Large intestine (tissue), 12 donors: ENCODE measurements around the gene KDM4B. TPM values are rescaled to one million over a fixed set of nuclear protein-coding genes. Genes with fewer than 3 reads are reported as not detected.

ENCODE experiments used
- DNase-seq, 2 donors: peaks; one replicate each; pipeline versions ENCODE4 v3.0.0 to v3.0.0-alpha.2; 2013
- H3K27ac ChIP-seq: one replicate; pipeline ENCODE4 v1.5.1; 2013; ENCODE audit warnings: low read length
- H3K27me3 ChIP-seq: 2 replicates; pipeline ENCODE4 v1.6.1; 2013; ENCODE audit warnings: low read length; ENCODE audit not compliant: control insufficient read depth, insufficient read depth
- H3K36me3 ChIP-seq: 2 replicates; pipeline ENCODE4 v1.6.1; 2013; ENCODE audit warnings: low read length; ENCODE audit not compliant: control insufficient read depth, insufficient read depth
- H3K4me1 ChIP-seq: one replicate; pipeline ENCODE4 v1.6.1; 2013; ENCODE audit warnings: low read length; ENCODE audit not compliant: control insufficient read depth, insufficient read depth
- H3K4me3 ChIP-seq: one replicate; pipeline ENCODE4 v1.5.1; 2013; ENCODE audit warnings: low read length
- H3K9me3 ChIP-seq: one replicate; pipeline ENCODE4 v1.6.1; 2013; ENCODE audit warnings: mild to moderate bottlenecking, low read depth, low read length, moderate library complexity; ENCODE audit not compliant: control insufficient read depth
- WGBS: methylation state at CpG from one replicate; pipeline ENCODE4 v1.1.5; 2013; ENCODE audit warnings: low lambda C conversion rate; ENCODE audit not compliant: insufficient coverage; 5-methylcytosine and 5-hydroxymethylcytosine counted together
- long read RNA-seq, 11 donors: transcript quantifications; one replicate each; lab custom pipeline, GENCODE V29; 2026
- polyA plus RNA-seq: library from polyadenylated mRNA; unstranded; fragments of 120-200 nt; gene quantifications from one replicate; pipeline ENCODE4 v1.2.1, GENCODE V29; 2013

Gene KDM4B
- polyA plus RNA-seq, result 13.7 TPM
- long read RNA-seq, donor 1, full-length matches to known transcripts, result 1 of 1 reads
- long read RNA-seq, donor 1, partial matches to known transcripts, result 0 of 1 reads
- long read RNA-seq, donor 1, other reads (novel, unspliced or antisense), result 0 of 1 reads
- long read RNA-seq, donor 2, result 0 reads
- long read RNA-seq, donor 3, result 0 reads
- long read RNA-seq, donor 4, result 0 reads
- long read RNA-seq, donor 5, full-length matches to known transcripts, result 2 of 2 reads
- long read RNA-seq, donor 5, partial matches to known transcripts, result 0 of 2 reads
- long read RNA-seq, donor 5, other reads (novel, unspliced or antisense), result 0 of 2 reads
- long read RNA-seq, donor 6, result 0 reads
- long read RNA-seq, donor 7, full-length matches to known transcripts, result 1 of 1 reads
- long read RNA-seq, donor 7, partial matches to known transcripts, result 0 of 1 reads
- long read RNA-seq, donor 7, other reads (novel, unspliced or antisense), result 0 of 1 reads
- long read RNA-seq, donor 8, full-length matches to known transcripts, result 5 of 5 reads
- long read RNA-seq, donor 8, partial matches to known transcripts, result 0 of 5 reads
- long read RNA-seq, donor 8, other reads (novel, unspliced or antisense), result 0 of 5 reads
- long read RNA-seq, donor 9, full-length matches to known transcripts, result 1 of 1 reads
- long read RNA-seq, donor 9, partial matches to known transcripts, result 0 of 1 reads
- long read RNA-seq, donor 9, other reads (novel, unspliced or antisense), result 0 of 1 reads
- long read RNA-seq, donor 10, full-length matches to known transcripts, result 3 of 3 reads
- long read RNA-seq, donor 10, partial matches to known transcripts, result 0 of 3 reads
- long read RNA-seq, donor 10, other reads (novel, unspliced or antisense), result 0 of 3 reads
- long read RNA-seq, donor 11, result 0 reads

DNA sequence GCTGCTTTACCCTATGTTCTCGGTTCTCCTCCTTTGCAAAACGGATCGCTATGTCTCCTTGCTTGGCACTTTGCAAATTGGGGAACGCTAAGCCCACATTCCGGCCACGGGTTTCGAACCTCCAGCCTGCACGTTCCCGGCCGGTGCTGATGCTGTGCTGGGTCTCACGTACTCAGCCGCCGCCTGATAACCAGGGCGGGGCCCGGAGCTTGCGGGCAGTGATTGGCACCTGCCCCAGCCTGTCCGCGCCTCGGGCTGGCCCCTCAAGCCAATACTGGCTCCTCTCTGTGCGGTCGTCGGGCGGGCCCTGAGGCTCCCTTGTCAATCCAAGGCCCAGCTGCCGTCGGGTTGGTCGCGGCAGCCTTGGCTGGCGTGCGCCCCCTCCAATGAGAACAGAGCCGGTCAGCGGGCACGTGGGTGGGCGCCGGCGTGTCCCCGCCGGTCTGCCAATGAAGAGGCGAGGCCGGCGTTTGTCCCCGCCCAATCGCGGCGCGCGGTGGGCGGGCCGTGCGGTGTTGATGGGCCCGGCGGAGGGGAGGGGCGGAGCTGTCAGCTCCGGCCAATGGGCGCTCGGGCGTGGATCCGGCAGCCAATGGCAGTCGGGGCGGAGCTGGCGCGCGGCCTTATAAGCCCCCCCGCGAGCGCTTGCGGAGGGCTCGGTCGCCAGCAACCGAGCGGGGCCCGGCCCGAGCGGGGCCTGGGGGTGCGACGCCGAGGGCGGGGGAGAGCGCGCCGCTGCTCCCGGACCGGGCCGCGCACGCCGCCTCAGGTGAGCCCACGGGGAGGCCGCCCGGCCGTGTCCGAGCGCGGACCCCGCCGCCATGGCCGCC is at the start of gene KDM4B:
Gene KDM4B, plus strand, starts transcription at position 652 of the 830 bp plus-strand sequence. CDS start 63,778 bp downstream, outside the sequence.
- Histone ChIP-seq H3K4me3 (peak within 1 kb of the TSS; percentile 46), H3K9me3 (no peaks in the 10 kb centered on the region), H3K27ac (peak within 1 kb of the TSS; percentile 27), H3K4me1 (peaks cover 17% of the 10 kb centered on the region), H3K36me3 (no peaks in the 10 kb centered on the region), H3K27me3 (no peaks in the 10 kb centered on the region)
- no CpG with 5 or more reads among the region's 96 CpGs for WGBS
- DNase-seq, result peak; percentile 99 to 100

DNA sequence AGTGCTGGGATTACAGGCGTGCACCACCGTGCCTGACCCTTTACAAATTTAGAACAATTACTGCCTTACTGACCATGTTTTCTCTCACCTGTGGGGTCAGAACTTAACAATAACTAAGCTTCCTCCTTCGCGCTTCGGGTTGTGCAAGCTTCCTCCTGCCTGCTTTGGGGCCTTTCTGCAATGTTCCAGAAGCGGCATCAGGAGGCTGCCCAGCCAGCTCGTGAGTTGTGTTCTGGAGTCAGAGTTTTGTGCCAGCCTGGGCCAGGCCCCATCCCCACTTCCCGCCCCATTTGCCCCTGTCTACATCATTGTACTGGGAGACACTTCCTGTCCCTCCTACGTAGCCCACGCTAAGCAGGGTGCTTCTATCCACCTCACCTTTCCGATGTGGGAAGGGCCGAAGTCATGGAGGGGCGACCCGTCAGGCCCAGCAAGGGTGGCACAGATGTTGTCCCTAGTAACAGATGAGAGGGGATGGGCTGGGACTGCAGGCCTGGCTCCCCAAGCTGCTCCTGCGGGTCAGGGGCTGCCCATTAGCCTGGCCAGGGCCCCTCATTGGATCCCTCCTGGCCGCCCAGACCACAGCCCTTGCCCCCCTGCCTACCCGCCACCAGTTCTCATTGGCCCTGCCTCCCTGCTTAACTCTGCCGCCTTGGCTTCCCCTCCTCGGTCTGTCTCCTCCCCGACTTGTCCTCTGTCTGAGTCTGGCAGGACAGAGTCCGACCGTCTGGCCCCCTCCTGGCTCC is 46.2 kb upstream of the KDM4B start:
- Histone ChIP-seq H3K27ac (no peak overlapping the region), H3K4me1 (no peaks in the 10 kb centered on the region), H3K36me3 (peaks cover 2% of the 10 kb centered on the region), H3K27me3 (no peaks in the 10 kb centered on the region), H3K9me3 (no peaks in the 10 kb centered on the region), H3K4me3 (no peak overlapping the region)
- no CpG with 5 or more reads among the region's 22 CpGs for WGBS
- no peak for DNase-seq

DNA sequence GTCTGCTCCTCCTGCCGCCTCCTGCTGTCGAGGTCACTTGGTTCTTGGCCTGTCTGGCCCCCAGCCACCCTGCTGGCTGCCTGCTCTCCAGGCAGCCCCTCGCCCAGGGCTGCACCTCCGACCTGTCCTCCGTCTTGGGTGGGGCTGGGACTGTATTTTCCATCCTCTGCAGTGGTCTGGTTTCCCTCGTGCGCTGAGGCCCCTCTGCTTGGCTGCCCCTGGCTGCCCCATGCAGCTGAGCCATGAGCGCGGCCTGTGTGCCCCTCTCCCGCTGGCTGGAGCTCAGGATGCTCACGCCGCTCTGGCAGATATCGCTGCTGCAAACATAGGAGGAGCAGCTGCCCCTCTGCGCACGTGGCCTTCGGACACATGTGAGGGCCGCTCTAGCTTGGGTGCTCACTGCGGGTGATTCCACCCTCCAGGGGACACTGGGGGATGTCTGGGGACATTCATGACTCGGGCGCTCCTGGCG is 45.6 kb upstream of the KDM4B start:
- Histone ChIP-seq H3K27ac (no peak overlapping the region), H3K4me3 (no peak overlapping the region), H3K4me1 (no peaks in the 10 kb centered on the region), H3K27me3 (no peaks in the 10 kb centered on the region), H3K9me3 (no peaks in the 10 kb centered on the region), H3K36me3 (peaks cover 2% of the 10 kb centered on the region)
- DNase-seq, result no peak
- 100% methylated on average over 2 of the region's 21 CpGs for WGBS

DNA sequence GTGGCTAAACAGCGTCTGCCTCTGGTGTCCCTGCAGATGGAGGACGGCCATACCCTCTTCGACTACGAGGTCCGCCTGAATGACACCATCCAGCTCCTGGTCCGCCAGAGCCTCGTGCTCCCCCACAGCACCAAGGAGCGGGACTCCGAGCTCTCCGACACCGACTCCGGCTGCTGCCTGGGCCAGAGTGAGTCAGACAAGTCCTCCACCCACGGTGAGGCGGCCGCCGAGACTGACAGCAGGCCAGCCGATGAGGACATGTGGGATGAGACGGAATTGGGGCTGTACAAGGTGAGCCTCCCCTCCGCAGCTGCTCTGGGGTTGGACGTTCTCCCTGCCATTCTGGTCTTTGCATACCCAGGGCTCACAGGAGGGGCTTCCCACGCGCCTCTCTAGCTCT is 39.7 kb upstream of the KDM4B start:
- no peaks in the 10 kb centered on the region for H3K27me3 ChIP-seq
- WGBS, result no CpG with 5 or more reads among the region's 22 CpGs
- no peaks in the 10 kb centered on the region for H3K4me1 ChIP-seq
- H3K27ac ChIP-seq, result no peak overlapping the region
- no peak overlapping the region for H3K4me3 ChIP-seq
- peaks cover 3% of the 10 kb centered on the region for H3K9me3 ChIP-seq
- peaks cover 15% of the 10 kb centered on the region for H3K36me3 ChIP-seq
- no peak for DNase-seq

DNA sequence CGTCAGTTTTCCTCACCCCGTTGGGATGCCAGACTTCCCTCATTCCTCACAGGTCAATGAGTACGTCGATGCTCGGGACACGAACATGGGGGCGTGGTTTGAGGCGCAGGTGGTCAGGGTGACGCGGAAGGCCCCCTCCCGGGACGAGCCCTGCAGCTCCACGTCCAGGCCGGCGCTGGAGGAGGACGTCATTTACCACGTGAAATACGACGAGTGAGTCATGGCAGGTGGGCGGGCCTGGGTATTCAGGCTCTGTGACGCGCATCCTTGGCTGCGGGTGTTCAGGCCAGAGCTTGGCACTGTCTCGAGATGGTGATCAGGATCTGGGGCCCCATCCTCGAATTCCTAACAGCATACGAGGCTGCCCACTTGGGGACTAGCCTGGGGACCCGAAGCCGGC is 38.2 kb upstream of the KDM4B start:
- no peak for DNase-seq
- no CpG with 5 or more reads among the region's 28 CpGs for WGBS

DNA sequence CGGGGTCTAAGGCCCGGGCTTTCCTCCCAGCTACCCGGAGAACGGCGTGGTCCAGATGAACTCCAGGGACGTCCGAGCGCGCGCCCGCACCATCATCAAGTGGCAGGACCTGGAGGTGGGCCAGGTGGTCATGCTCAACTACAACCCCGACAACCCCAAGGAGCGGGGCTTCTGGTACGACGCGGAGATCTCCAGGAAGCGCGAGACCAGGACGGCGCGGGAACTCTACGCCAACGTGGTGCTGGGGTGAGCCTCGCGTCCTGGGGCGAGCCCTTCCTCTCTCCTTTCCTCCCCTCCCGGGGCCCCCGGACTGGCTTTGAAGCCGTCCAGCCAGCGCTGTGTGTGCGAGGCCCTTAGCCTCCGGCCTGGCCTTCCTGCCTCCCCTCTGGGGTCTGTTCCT is 36.2 kb upstream of the KDM4B start:
- Histone ChIP-seq H3K36me3 (peaks cover 22% of the 10 kb centered on the region), H3K27ac (no peak overlapping the region), H3K9me3 (peaks cover 3% of the 10 kb centered on the region), H3K27me3 (no peaks in the 10 kb centered on the region), H3K4me1 (no peaks in the 10 kb centered on the region), H3K4me3 (no peak overlapping the region)
- 100% methylated on average over 1 of the region's 32 CpGs for WGBS
- DNase-seq, result no peak

More for the DNA sequence above, 38.2 kb upstream of the KDM4B start:
- peaks cover 19% of the 10 kb centered on the region for H3K36me3 ChIP-seq
- H3K27me3 ChIP-seq, result no peaks in the 10 kb centered on the region
- no peak overlapping the region for H3K27ac ChIP-seq
- H3K9me3 ChIP-seq, result peaks cover 3% of the 10 kb centered on the region
- H3K4me3 ChIP-seq, result no peak overlapping the region
- H3K4me1 ChIP-seq, result no peaks in the 10 kb centered on the region

DNA sequence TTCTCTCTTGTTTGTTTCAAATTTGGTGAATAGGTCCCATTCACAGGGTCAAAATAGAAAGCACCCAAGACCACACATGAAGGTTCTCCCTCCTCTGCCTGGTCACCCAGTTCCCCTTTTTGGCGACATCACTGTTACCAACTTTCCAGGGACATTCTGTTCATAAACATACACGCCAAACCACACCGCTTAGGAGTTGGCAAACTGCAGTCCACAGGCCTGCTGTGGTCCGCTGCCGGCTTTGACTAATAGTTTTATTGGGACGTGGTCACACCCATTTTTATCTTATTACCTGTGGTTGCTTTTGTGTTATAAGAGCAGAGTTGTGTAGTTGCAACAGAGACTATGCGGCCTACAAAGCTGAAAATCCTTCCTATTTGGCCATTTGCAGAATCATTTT is 35.4 kb upstream of the KDM4B start:
- H3K9me3 ChIP-seq, result peaks cover 3% of the 10 kb centered on the region
- no peak for DNase-seq
- no peak overlapping the region for H3K4me3 ChIP-seq
- H3K36me3 ChIP-seq, result peaks cover 24% of the 10 kb centered on the region
- no peak overlapping the region for H3K27ac ChIP-seq
- no CpG with 5 or more reads among the region's 7 CpGs for WGBS
- no peaks in the 10 kb centered on the region for H3K4me1 ChIP-seq
- H3K27me3 ChIP-seq, result no peaks in the 10 kb centered on the region

DNA sequence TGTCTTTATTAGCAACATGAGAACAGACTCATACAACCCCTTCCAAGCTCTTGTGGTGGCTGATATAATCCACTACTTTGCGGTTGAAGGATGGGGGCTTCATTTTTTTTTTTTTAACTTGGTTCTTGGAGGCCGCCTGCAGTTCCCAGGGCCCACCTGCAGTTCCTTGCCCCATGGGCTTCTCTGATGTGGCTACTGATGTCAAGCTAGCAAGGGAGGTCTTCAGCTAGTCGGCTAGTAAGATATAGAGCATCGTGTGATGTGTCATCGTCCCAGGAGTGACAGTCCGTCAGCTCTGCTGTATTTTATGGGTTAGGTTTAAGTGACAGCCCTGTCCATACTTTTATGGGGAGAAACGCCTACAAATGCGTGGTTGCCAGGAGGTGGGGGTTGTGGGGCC is 33.5 kb upstream of the KDM4B start:
- H3K27me3 ChIP-seq, result no peaks in the 10 kb centered on the region
- H3K9me3 ChIP-seq, result peaks cover 3% of the 10 kb centered on the region
- no peak for DNase-seq
- no CpG with 5 or more reads among the region's 8 CpGs for WGBS
- peaks cover 22% of the 10 kb centered on the region for H3K36me3 ChIP-seq
- H3K4me1 ChIP-seq, result no peaks in the 10 kb centered on the region
- H3K27ac ChIP-seq, result no peak overlapping the region
- no peak overlapping the region for H3K4me3 ChIP-seq

DNA sequence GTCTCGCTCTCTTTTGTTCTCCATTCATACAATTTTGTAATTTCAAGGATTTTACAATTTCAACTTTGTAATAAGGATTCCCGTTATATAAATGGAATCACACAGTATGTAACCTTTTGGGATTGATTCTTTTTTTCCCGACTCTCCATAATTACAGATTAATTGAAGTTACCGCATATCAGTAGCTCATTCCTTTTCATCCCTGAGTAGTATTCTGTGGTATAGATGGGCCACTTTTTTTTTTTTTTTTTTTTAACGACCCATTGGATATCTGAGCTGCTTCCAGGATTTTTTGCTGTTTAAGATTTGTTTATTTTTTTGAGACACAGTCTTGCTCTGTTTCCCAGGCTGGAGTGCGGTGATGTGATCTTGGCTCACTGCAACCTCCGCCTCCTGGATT is 31.9 kb upstream of the KDM4B start:
- H3K4me1 ChIP-seq, result no peaks in the 10 kb centered on the region
- no peak for DNase-seq
- no peak overlapping the region for H3K27ac ChIP-seq
- H3K27me3 ChIP-seq, result no peaks in the 10 kb centered on the region
- no peak overlapping the region for H3K4me3 ChIP-seq
- H3K9me3 ChIP-seq, result peaks cover 3% of the 10 kb centered on the region
- H3K36me3 ChIP-seq, result peaks cover 23% of the 10 kb centered on the region
- WGBS, result 100% methylated on average over 3 of the region's 7 CpGs
